ENCODE data around the gene SPECC1L. TPM values are rescaled to one million over a fixed set of nuclear protein-coding genes. Genes with fewer than 3 reads are reported as not detected.

SPECC1L gene
- total and polyA plus RNA-seq, 2 of the 8 experiments (the other 6 are each of a cell fraction or from before 2014, with no cell fraction given): 15.7 to 61.6 TPM

- Histone ChIP-seq H3K23me2 (ENCODE audit: low read depth, low read length) (no peaks in the 10 kb centered on the region), H3K79me1 (ENCODE audit: low read depth, low read length) (no peaks in the 10 kb centered on the region), H4K20me1 (replicated peaks in 1 of 2; ENCODE audit: control insufficient read depth in 1 of 2, insufficient read depth in 2 of 2, low read length in 2 of 2) (no peaks in the 10 kb centered on the region), H2BK15ac (ENCODE audit: low read length) (no peak overlapping the region), H3K4me1 (replicated peaks in 1 of 4; ENCODE audit: control insufficient read depth in 3 of 4, insufficient read depth in 4 of 4, low read length in 3 of 4) (no peaks in the 10 kb centered on the region), H3K27ac (ENCODE audit: low read depth, low read length) (no peak overlapping the region), H2BK120ac (replicated peaks; ENCODE audit: low read depth, low read length) (no peak overlapping the region), H3K9ac (replicated peaks in 1 of 4; ENCODE audit: extremely low read depth in 1 of 4, low read depth in 3 of 4, low read length in 3 of 4) (no peak overlapping the region), H4K5ac (ENCODE audit: insufficient read length, low read depth, low read length) (no peak overlapping the region), H3K4me2 (ENCODE audit: insufficient read depth in 1 of 2, low read depth in 2 of 2, low read length in 2 of 2) (no peak overlapping the region), H2AFZ (ENCODE audit: low read length) (no peak overlapping the region), H3K36me3 (ENCODE audit: control insufficient read depth in 2 of 4, insufficient read depth in 4 of 4, low read length in 3 of 4) (peaks cover 5 to 16% (median 10%) of the 10 kb centered on the region in 4 experiments; a peak in 6 of 8 replicates), H3K18ac (ENCODE audit: extremely low read depth, low read length) (no peak overlapping the region), H3K79me2 (ENCODE audit: control insufficient read depth in 1 of 2, insufficient read depth in 2 of 2, low read length in 2 of 2) (no peaks in the 10 kb centered on the region), H3K4ac (replicated peaks; ENCODE audit: insufficient read length, low read depth, low read length) (no peak overlapping the region), H2AK5ac (ENCODE audit: low read depth, low read length) (no peak overlapping the region), H3K27me3 (replicated peaks in 1 of 4; ENCODE audit: control insufficient read depth in 3 of 4, extremely low read depth in 1 of 4, insufficient read depth in 3 of 4, low read length in 3 of 4) (no peaks in the 10 kb centered on the region), H3K56ac (replicated peaks; ENCODE audit: insufficient read length, low read depth, low read length) (no peak overlapping the region), H2BK12ac (ENCODE audit: low read depth, low read length) (no peak overlapping the region), H3K14ac (ENCODE audit: insufficient read length) (no peak overlapping the region), H2BK5ac (ENCODE audit: low read depth, low read length) (no peak overlapping the region), H3K4me3 (ENCODE audit: extremely low read depth in 1 of 4, insufficient read depth in 2 of 4, low read depth in 3 of 4, low read length in 4 of 4) (no peak overlapping the region), H4K8ac (ENCODE audit: extremely low read depth, insufficient read depth, low read length) (no peak overlapping the region), H3K23ac (ENCODE audit: insufficient read length) (no peak overlapping the region), H3K9me3 (ENCODE audit: insufficient read depth in 2 of 2, low read depth in 1 of 2, low read length in 1 of 2) (no peaks in the 10 kb centered on the region), H4K91ac (replicated peaks; ENCODE audit: insufficient read length, low read length) (no peak overlapping the region), H2BK20ac (ENCODE audit: low read length) (no peak overlapping the region)
- CTCF ChIA-PET (ENCODE audit: partially characterized antibody): no interaction called here
- DNase-seq (ENCODE audit: low read depth in 1 of 2, low spot score in 2 of 2): no peak
- POLR2A ChIA-PET (ENCODE audit: partially characterized antibody): no interaction called here
- 100% methylated on average over 2 of the region's 2 CpGs; no CpG with 5 or more reads in 1 of the 2 experiments for WGBS, 2 experiments (ENCODE audit: extremely low coverage in 1 of 2, insufficient coverage in 1 of 2, insufficient read length in 1 of 2, insufficient replicate concordance in 2 of 2, low coverage in 1 of 2, low lambda C conversion rate in 2 of 2, missing lambda C conversion rate in 1 of 2)
- no peak for FAIRE-seq
- TF ChIP-seq CREB1 (IDR thresholded peaks at IDR 0.05): no peak
- no peak for TF ChIP-seq CEBPB (IDR thresholded peaks at IDR 0.05; ENCODE audit: low read depth, low read length)
- no peak for TF ChIP-seq USF2 (IDR thresholded peaks at IDR 0.05; ENCODE audit: low read length)
- no peak for TF ChIP-seq TAF1 (IDR thresholded peaks at IDR 0.05; ENCODE audit: low read depth, low read length)
- no peak for TF ChIP-seq SRF (IDR thresholded peaks at IDR 0.05; ENCODE audit: low read depth, low read length)
- TF ChIP-seq RBBP5 (IDR thresholded peaks at IDR 0.05; ENCODE audit: borderline replicate concordance, low read depth, low read length): no peak
- no peak for TF ChIP-seq CBX8 (IDR thresholded peaks at IDR 0.05; ENCODE audit: borderline replicate concordance, low read depth, low read length)
- TF ChIP-seq SAP30 (IDR thresholded peaks at IDR 0.05; ENCODE audit: insufficient read depth, insufficient replicate concordance, low read length): no peak
- TF ChIP-seq RFX5 (IDR thresholded peaks at IDR 0.05; ENCODE audit: borderline replicate concordance, low read depth, low read length): no peak
- TF ChIP-seq BRCA1 (IDR thresholded peaks at IDR 0.05; ENCODE audit: low read depth, low read length): no peak
- TF ChIP-seq RAD21 (IDR thresholded peaks at IDR 0.05 in 1 of 2, conservative IDR thresholded peaks at IDR 0.05 in 1 of 2; ENCODE audit: low read depth in 2 of 2, low read length in 2 of 2): no peak
- TF ChIP-seq TBP (IDR thresholded peaks at IDR 0.05; ENCODE audit: low read depth, low read length): no peak
- TF ChIP-seq HDAC2 (IDR thresholded peaks at IDR 0.05; ENCODE audit: borderline replicate concordance in 1 of 2, low read depth in 2 of 2, low read length in 2 of 2): no peak
- TF ChIP-seq CBX5 (IDR thresholded peaks at IDR 0.05; ENCODE audit: low read depth, low read length): no peak
These were observed 108.9 kb downstream of the SPECC1L start for GRCh38 chr22:24379536-24379935.
